Epithelial cell of prostate (primary cell): Measurements from ENCODE around the gene CNDP2.
"Not testable (repeated sequence)": the region's sequence is repeated elsewhere in the genome, so short reads cannot be mapped to it uniquely, and the experiment has no call there.

Experiments used
- DNase-seq: peaks from one replicate; pipeline ENCODE4 v3.0.0-alpha.2; 2011; ENCODE audit warnings: low read depth, low spot score
- H3K27ac ChIP-seq: fragments of 450-650 bp; 2 replicates; pipeline ENCODE4 v1.5.1; 2017; ENCODE audit warnings: mild to moderate bottlenecking

Gene CNDP2

GRCh38 chr18:74556126-74556525, 60.0 kb downstream of the CNDP2 start:
- no peak for DNase-seq
- H3K27ac ChIP-seq = no peak overlapping the region

GRCh38 chr18:74558096-74558495, 61.9 kb downstream of the CNDP2 start:
- DNase-seq = no peak
- H3K27ac ChIP-seq = no peak overlapping the region

- no peak for DNase-seq
- no peak overlapping the region for H3K27ac ChIP-seq
Measured at GRCh38 chr18:74562131-74562730, 66.1 kb downstream of the CNDP2 start.

DNA sequence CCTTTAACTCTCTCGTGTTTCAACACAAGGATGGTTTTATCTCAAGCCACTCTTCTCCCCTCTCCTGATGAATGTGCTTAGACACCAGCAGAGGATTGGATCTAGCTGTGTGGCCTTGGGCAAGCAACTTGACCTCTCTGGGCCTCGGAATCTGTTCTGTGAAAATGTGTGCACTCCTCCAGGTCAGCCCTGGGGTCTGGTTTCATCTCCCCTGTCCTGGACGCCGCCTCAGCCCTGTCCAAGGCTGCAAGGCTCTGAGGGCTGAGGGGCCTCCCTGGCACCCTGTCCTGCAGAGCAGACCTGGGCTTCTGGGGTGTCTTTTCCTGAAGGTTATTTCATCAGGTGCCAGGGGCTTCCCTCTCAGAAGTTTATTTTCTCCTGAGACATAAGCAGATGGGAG, 66.6 kb downstream of the CNDP2 start:
- no peak overlapping the region for H3K27ac ChIP-seq

GRCh38 chr18:74563999-74564398, 67.8 kb downstream of the CNDP2 start:
- no peak overlapping the region for H3K27ac ChIP-seq
- DNase-seq = no peak

More for the DNA sequence above, 66.6 kb downstream of the CNDP2 start:
- DNase-seq = no peak

- H3K27ac ChIP-seq, DNase-seq: not testable (repeated sequence)
Measured at GRCh38 chr18:74565164-74565563, 69.0 kb downstream of the CNDP2 start.

GRCh38 chr18:74565993-74566392, 69.8 kb downstream of the CNDP2 start:
- not testable (repeated sequence) for DNase-seq, H3K27ac ChIP-seq

DNA sequence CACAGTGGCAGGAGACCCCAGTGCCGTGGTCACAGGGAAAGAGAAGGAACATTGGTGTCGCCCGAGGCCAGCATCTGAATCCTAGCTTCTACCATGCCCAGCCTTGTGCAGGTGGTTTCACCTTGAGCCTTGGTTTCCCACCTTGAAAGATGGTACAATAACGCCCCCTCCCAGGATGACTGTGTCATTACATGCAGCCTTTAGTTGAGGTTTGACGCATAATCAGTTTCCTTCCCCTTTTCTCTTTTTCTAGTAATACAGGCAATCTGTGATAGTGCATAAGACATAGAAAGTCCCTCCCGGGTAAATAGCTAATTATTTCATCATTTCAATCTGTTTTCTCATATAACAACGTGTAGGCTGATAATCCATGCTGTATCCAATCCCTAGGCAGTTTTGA, 71.7 kb downstream of the CNDP2 start:
- DNase-seq = no peak
- no peak overlapping the region for H3K27ac ChIP-seq

- H3K27ac ChIP-seq = no peak overlapping the region
Measured at GRCh38 chr18:74569401-74569800, 73.2 kb downstream of the CNDP2 start.

DNA sequence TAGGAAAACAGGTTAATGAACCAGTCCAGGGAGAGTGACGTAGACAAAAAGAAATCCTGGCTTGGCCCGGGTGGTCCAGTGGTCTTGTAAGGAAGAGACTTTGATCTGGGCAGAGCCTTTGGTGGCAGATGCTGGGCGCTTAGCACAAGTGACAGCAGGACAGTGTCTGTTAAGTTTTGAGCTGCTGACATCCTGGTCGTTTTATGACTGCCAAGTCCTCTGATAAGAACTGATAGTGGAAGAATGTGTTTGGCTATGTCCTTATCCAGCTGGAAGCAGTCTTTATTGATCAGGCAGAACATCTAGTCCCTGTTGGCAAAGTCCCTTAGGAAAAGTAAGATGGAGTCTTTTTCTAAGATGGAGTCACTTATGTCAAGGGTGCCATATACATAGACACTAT, 74.1 kb downstream of the CNDP2 start:
- no peak for DNase-seq
- no peak overlapping the region for H3K27ac ChIP-seq

More at GRCh38 chr18:74569401-74569800, 73.2 kb downstream of the CNDP2 start:
- no peak for DNase-seq

DNA sequence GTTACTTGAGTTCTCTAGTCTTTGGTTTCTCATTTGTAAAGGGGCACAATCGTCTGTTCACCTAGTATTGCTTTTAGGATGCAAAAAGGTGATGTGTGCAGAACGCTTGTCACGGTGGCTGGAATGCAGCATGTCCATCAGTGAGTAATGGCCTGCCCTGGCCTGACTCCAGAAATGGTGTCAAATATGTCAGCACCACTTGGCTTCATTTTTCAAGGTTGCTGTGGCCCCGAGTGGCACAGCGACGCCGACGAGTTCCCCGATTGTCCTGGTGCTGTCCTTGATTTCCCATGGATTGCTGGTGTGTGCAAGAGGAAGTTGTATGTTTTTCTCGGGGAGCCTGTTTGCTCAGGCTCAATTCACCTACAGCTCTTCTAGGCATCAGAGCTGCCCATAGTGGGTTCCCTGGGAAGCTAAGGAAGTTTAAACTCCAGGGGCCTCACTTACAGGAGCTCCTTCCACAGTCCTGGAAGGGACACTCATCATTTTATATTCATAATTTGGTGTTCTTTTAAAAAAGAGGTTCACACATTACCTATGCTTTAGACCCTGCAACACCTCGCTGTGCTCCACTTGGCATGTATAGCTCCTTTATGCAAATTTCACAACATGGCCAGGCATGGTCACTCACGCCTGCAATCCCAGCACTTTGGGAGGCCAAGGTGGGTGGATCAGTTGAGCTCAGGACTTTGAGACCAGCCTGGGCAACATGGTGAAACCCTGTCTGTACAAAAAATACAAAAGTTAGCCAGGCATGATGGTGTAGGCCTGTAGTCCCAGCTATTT, 75.9 kb downstream of the CNDP2 start:
- no peak overlapping the region for H3K27ac ChIP-seq
- no peak for DNase-seq

DNA sequence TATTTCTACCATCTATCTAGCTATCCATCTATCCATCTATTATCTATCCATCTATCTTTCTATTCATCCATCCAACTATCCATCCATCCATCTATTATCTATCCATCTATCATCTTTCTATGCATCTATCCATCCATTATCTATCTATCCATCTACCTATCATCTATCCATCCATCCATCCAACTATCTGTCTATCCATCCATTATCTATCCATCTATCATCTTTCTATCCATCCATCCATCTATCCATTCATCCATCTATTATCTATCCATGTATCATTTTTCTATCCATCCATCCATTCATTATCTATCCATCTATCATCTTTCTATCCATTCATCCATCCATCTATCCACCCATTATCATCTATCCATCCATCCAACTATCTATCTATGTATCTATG, 76.9 kb downstream of the CNDP2 start:
- H3K27ac ChIP-seq = no peak overlapping the region
- no peak for DNase-seq
